PC-3 (cell line): ENCODE results near the gene SCN1A.
"Not testable (repeated sequence)": the region's sequence is repeated elsewhere in the genome, so short reads cannot be mapped to it uniquely, and the experiment has no call there.

ENCODE experiments used
- EZH2 ChIP-seq: fragments of 300-600 bp; sonication (generic); IDR thresholded peaks from one replicate; pipeline ENCODE4 v1.6.1; 2017; ENCODE audit warnings: antibody characterized with exemption, mild to moderate bottlenecking, low read length; ENCODE audit not compliant: unreplicated experiment
- EZH2phosphoT487 ChIP-seq: fragments of 300-600 bp; sonication (generic); IDR thresholded peaks from 2 replicates; pipeline ENCODE4 v1.6.1; 2018; ENCODE audit warnings: mild to moderate bottlenecking, antibody characterized with exemption, low read length, borderline replicate concordance
- TF ChIP-seq, protein P1 (sequence below): fragments of 300-600 bp; sonication (generic); conservative IDR thresholded peaks from 2 replicates; pipeline ENCODE4 v1.5.1; 2017; ENCODE audit warnings: antibody characterized with exemption, low read depth, mild to moderate bottlenecking, low read length

DNA sequence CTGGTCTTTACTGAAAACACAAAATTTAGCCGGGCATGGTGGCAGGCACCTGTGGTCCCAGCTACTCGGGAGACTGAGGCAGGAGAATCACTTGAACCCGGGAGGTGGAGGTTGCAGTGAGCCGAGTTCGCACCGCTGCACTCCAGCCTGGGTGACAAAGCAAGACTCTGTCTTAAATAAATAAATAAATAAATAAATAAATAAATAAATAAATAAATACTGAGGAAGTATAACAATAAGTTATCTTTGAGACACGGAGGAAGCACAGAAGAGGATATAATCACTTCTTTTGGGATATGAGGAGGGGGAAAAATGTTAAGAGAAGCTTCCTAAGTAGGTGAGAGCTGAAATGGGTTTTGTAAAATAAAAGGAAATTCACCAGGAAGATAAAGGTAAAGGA lies 24.5 kb downstream of the SCN1A start:
- TF ChIP-seq, protein P1, sequence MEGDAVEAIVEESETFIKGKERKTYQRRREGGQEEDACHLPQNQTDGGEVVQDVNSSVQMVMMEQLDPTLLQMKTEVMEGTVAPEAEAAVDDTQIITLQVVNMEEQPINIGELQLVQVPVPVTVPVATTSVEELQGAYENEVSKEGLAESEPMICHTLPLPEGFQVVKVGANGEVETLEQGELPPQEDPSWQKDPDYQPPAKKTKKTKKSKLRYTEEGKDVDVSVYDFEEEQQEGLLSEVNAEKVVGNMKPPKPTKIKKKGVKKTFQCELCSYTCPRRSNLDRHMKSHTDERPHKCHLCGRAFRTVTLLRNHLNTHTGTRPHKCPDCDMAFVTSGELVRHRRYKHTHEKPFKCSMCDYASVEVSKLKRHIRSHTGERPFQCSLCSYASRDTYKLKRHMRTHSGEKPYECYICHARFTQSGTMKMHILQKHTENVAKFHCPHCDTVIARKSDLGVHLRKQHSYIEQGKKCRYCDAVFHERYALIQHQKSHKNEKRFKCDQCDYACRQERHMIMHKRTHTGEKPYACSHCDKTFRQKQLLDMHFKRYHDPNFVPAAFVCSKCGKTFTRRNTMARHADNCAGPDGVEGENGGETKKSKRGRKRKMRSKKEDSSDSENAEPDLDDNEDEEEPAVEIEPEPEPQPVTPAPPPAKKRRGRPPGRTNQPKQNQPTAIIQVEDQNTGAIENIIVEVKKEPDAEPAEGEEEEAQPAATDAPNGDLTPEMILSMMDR = not testable (repeated sequence)
- not testable (repeated sequence) for TF ChIP-seq EZH2, EZH2phosphoT487
